ENCODE measurements around the gene PLCD3.

- TF ChIP-seq CTCF (conservative IDR thresholded peaks at IDR 0.05 in 1 of 2, IDR thresholded peaks at IDR 0.05 in 1 of 2; ENCODE audit: extremely low read depth in 1 of 2, insufficient read depth in 1 of 2, low read depth in 1 of 2, low read length in 2 of 2), result no peak
- TF ChIP-seq EZH2 (IDR thresholded peaks at IDR 0.05; ENCODE audit: borderline replicate concordance, low read length), result no peak
Observed at GRCh38 chr17:45110676-45111611, 21.4 kb downstream of the PLCD3 start.

All from mammary epithelial cell (primary cell).